Measurements from ENCODE around the gene KIF26A.

The KIF26A gene

DNA sequence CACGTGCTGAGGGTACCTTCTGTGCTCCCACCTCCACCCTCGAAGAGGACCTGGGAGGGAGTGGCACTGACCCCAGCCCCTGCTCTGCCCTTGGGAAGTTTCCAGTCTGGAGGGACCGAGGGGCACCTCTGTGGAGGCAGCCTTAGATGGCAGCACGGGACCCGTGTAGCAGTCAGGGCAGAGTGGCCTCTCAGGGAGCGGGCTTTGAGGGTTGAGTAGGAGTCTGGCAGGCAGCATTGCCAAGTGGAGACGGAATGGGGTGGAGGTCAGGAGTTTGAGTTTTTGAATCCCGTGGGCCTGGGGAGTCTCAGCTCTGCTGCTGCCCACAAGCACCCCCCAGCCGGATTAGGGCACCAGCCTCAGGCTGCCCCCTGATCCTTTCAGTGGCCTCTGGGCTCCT lies 21.6 kb downstream of the KIF26A start:
- H3K27ac ChIP-seq: no peak overlapping the region
- ChIA-PET CTCF (interaction anchor here (0.6 kb wide), 1 partner anchor 12 kb away, joined by 5 read pairs; no protein-coding TSS in a partner anchor), POLR2A (ENCODE audit: low non-redundant PET) (no interaction called here)
- no peak for DNase-seq (ENCODE audit: low spot score)
- TF ChIP-seq, protein P1, sequence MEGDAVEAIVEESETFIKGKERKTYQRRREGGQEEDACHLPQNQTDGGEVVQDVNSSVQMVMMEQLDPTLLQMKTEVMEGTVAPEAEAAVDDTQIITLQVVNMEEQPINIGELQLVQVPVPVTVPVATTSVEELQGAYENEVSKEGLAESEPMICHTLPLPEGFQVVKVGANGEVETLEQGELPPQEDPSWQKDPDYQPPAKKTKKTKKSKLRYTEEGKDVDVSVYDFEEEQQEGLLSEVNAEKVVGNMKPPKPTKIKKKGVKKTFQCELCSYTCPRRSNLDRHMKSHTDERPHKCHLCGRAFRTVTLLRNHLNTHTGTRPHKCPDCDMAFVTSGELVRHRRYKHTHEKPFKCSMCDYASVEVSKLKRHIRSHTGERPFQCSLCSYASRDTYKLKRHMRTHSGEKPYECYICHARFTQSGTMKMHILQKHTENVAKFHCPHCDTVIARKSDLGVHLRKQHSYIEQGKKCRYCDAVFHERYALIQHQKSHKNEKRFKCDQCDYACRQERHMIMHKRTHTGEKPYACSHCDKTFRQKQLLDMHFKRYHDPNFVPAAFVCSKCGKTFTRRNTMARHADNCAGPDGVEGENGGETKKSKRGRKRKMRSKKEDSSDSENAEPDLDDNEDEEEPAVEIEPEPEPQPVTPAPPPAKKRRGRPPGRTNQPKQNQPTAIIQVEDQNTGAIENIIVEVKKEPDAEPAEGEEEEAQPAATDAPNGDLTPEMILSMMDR (conservative IDR thresholded peaks at IDR 0.05; ENCODE audit: low read depth): no peak

DNA sequence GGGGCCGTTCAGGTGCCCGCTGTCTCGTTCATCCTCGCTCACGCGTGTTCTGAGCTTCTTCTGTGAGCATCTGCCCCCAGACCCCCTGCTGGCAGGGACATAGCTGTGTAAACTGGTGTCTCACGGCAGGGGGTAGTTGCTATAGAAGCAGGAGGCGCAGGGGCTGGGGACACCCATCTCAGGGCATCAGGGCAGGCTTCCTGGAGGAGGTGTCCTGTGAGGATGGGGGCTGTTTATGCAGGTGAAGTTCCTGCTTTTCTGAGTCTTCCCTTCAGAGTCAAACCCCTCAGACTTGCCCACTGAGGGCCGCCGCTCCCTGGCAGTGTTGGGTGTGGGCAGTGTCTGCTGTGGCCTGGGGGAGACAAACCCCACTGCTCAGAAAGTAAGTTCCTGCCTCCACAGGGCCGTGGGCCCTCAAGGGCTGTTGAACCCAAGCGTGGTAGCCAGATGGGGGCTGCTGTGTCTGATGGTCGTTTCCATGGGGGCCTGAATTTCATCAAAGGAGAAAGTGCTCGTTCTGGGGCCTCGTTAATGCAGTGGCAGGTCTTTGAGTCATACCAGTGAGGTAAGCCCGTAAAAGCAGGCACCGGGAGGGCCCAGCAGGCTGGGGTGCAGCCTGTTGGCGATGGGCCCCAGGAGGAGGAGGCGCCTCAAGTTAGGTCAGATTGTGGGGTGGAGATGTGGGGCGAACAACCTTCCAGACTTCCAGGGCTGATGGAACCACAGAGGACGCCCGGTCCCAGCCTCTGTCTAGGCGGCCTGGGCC lies 23.4 kb downstream of the KIF26A start:
- TF ChIP-seq, protein P1 (conservative IDR thresholded peaks at IDR 0.05; ENCODE audit: low read depth): no peak
- no peak for DNase-seq (ENCODE audit: low spot score)
- ChIA-PET POLR2A (ENCODE audit: low non-redundant PET) (no interaction called here), CTCF (no interaction called here)
- no peak overlapping the region for H3K27ac ChIP-seq

DNA sequence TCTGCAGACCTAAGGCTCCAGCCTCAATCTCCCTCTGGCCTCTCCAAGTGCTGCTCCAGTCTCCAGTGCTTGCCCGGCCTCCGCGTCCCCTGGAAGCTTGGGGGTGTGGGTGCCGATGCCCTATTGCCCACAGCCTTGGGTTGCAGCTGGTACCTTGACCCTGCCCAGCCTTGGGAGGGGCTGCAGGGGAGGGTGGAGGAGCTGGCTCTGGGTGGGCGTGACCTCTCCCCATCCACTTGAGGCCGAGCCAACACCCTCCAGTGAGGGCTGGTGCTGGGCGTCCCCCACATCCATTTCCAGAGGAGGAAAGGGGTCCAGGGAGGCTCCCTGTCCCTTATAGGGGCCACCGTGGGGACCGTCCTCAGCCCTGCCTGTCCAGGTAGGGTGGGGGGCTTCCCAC lies 24.1 kb downstream of the KIF26A start:
- no peak for DNase-seq (ENCODE audit: low spot score)
- ChIA-PET CTCF (no interaction called here), POLR2A (ENCODE audit: low non-redundant PET) (no interaction called here)
- no peak overlapping the region for H3K27ac ChIP-seq
- TF ChIP-seq, protein P1 (conservative IDR thresholded peaks at IDR 0.05; ENCODE audit: low read depth): no peak

DNA sequence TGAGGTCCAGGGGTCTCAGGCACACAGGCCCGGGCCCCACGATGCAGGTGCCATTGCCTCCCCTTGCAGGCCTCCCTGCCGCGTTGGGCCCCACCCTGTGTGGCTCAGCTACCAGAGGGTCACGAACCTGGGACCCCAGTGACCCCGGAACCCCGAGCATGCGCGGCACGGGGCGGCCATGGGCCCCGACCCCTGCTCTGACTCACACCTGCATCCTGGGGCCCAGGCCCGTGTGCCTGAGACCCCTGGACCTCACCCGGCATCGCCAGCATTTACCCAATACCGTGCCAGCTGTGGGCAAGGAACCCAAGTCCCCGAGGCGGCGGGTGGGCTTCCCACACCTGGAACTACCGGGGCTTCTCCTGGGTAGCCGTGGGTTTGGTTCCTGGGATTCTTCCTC lies 25.2 kb downstream of the KIF26A start:
- POLR2A ChIA-PET (ENCODE audit: low non-redundant PET): no interaction called here
- TF ChIP-seq, protein P1 (conservative IDR thresholded peaks at IDR 0.05; ENCODE audit: low read depth): no peak
- no peak overlapping the region for H3K27ac ChIP-seq
- CTCF ChIA-PET: no interaction called here
- DNase-seq (ENCODE audit: low spot score): no peak

DNA sequence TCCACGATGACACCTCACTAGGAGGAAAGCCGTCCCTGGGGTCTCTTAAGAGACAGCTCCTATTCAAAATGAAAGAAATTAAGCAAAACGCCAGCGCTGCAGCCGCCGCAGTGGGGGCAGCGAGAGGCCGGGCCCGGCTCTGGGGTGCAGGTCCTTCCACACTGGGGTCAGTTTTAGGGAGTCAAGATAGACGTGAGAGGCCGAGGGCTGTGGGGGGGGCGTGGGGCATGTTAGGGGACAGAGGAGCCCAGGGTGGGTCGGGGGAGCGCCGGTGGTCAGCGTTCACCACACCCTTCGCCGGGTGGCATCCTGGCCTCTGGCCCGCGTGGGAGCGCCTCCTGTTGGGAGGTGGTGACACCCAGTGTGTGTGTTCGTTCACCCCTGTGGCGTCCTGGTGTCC lies 25.7 kb downstream of the KIF26A start:
- TF ChIP-seq, protein P1 (conservative IDR thresholded peaks at IDR 0.05; ENCODE audit: low read depth): no peak
- no peak overlapping the region for H3K27ac ChIP-seq
- CTCF ChIA-PET: no interaction called here
- POLR2A ChIA-PET (ENCODE audit: low non-redundant PET): no interaction called here
- DNase-seq (ENCODE audit: low spot score): no peak

DNA sequence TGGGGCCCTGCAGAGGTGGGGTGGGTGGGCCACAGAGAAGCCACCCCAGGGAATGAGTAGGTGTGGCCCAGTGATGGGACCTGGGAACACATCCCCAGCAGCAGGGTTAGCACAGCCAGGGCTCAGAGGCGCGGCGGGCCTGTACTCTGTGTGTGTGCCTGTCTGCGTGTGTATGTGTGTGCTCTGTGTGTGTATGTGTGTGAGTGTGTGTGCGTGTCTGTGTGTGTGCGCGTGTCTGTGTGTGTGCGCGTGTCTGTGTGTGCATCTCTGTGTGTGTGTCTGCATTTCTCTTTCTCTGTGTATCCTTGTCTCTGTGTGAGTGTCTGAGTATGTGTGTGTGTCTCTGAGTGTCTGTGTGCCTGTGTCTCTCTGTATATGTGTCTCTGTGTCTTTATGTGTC lies 26.1 kb downstream of the KIF26A start:
- ChIA-PET CTCF (no interaction called here), POLR2A (ENCODE audit: low non-redundant PET) (no interaction called here)
- no peak overlapping the region for H3K27ac ChIP-seq
- DNase-seq (ENCODE audit: low spot score): no peak
- TF ChIP-seq, protein P1 (conservative IDR thresholded peaks at IDR 0.05; ENCODE audit: low read depth): no peak

Data from RWPE1 (cell line).